ENCODE data around the gene PIGU. TPM values are rescaled to one million over a fixed set of nuclear protein-coding genes. Genes with fewer than 3 reads are reported as not detected.
A peak's percentile ranks its signal among the peaks of the same experiment; 100 is the strongest.
"Not testable (repeated sequence)": the region's sequence is repeated elsewhere in the genome, so short reads cannot be mapped to it uniquely, and the experiment has no call there.

Gene PIGU
- total and polyA plus RNA-seq, 9 of the 15 experiments (the other 6 are each of a cell fraction or from before 2014, with no cell fraction given) = 6.5 to 100 (median 28.1) TPM

DNA sequence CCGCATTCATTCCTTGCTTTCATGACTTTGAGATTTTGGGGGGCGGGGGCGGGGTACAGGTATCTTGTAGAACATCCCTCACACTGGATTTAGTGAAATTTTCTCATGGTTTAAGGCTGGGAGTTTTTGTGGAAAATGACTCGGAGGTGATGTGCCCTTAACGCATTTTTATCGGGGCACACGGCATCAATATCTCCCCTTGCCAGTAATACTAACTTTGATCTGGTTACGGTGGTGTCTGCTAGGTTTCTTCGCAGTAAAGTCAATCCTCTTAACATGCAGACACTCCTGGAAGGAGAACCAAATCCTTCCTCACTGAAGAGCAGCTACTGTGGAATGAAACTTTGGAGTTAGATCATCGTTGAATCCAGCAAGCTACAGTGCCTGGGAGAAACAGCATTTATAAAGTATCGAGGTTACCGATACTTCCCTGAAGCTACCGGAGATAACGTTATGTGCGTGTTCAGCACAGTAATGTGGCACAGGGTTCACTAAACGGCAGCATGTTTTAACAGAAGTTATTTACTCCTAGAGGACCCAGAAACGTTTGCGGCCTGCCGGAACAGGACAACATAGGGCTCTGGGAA is 161.9 kb downstream of the PIGU start (continued):
- no peak for TF ChIP-seq RNF219 (CRISPR knock-in tag; IDR thresholded peaks at IDR 0.05)
- no peak for TF ChIP-seq NR3C1 (CRISPR knock-in tag; IDR thresholded peaks at IDR 0.05)
- TF ChIP-seq, protein P1, sequence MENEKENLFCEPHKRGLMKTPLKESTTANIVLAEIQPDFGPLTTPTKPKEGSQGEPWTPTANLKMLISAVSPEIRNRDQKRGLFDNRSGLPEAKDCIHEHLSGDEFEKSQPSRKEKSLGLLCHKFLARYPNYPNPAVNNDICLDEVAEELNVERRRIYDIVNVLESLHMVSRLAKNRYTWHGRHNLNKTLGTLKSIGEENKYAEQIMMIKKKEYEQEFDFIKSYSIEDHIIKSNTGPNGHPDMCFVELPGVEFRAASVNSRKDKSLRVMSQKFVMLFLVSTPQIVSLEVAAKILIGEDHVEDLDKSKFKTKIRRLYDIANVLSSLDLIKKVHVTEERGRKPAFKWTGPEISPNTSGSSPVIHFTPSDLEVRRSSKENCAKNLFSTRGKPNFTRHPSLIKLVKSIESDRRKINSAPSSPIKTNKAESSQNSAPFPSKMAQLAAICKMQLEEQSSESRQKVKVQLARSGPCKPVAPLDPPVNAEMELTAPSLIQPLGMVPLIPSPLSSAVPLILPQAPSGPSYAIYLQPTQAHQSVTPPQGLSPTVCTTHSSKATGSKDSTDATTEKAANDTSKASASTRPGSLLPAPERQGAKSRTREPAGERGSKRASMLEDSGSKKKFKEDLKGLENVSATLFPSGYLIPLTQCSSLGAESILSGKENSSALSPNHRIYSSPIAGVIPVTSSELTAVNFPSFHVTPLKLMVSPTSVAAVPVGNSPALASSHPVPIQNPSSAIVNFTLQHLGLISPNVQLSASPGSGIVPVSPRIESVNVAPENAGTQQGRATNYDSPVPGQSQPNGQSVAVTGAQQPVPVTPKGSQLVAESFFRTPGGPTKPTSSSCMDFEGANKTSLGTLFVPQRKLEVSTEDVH (IDR thresholded peaks at IDR 0.05; ENCODE audit: low read depth, partially characterized antibody) = no peak
- TF ChIP-seq MYBL2 (IDR thresholded peaks at IDR 0.05; ENCODE audit: low read depth) = no peak
- no peak for TF ChIP-seq MYBL2 (CRISPR knock-in tag; IDR thresholded peaks at IDR 0.05; ENCODE audit: borderline replicate concordance)
- TF ChIP-seq CHD2 (IDR thresholded peaks at IDR 0.05; ENCODE audit: low read depth, low read length) = 0 out of 2 replicates have a peak, but pooled peaks have one; percentile 20
- no peak for TF ChIP-seq DDX20 (tag; IDR thresholded peaks at IDR 0.05; ENCODE audit: low read depth)

GRCh38 chr20:34514034-34514433 is 162.9 kb downstream of the PIGU start:
- peaks cover 19% of the 10 kb centered on the region; the same call in 2 of the 3 replicates for H3K36me3 ChIP-seq (ENCODE audit: control insufficient read depth, insufficient read depth, low read length)
- H3K4me1 ChIP-seq (replicated peaks in 1 of 2; ENCODE audit: control insufficient read depth in 2 of 2, insufficient read depth in 2 of 2, low read length in 2 of 2) = peaks cover 12 to 18% of the 10 kb centered on the region in 2 experiments; a peak in 4 of 5 replicates
- ATAC-seq; H2AFZ ChIP-seq (ENCODE audit: low read depth, low read length); DNase-seq (ENCODE audit: extremely low read depth in 1 of 4, low spot score in 3 of 4); CTCF ChIA-PET (ENCODE audit: low intra/inter-chr PET ratio); intact Hi-C loops (cut with micrococcal nuclease); H3K9ac ChIP-seq (ENCODE audit: insufficient read depth in 1 of 2, low read depth in 2 of 2, low read length in 2 of 2); BruUV-seq (replicated peaks); H3K27me3 ChIP-seq (ENCODE audit: control insufficient read depth in 2 of 2, insufficient read depth in 2 of 2, low read length in 2 of 2); FAIRE-seq; H4K20me1 ChIP-seq (replicated peaks; ENCODE audit: control insufficient read depth, insufficient read depth, low read length); H3K27ac ChIP-seq (ENCODE audit: extremely low read depth, low read depth, low read length); H3K9me1 ChIP-seq (ENCODE audit: control insufficient read depth, insufficient read depth, low read length); in situ Hi-C loops (cut with MboI); H3K9me3 ChIP-seq (replicated peaks; ENCODE audit: control insufficient read depth, insufficient read depth, low read depth, low read length); H3K4me3 ChIP-seq; H3K4me2 ChIP-seq (ENCODE audit: insufficient read depth, low read length): not testable (repeated sequence)
- POLR2A ChIA-PET = interaction anchor here (0.9 kb wide), 1 partner anchor 11 kb away, joined by 4 read pairs; no protein-coding TSS in a partner anchor
- peaks cover 37% of the 10 kb centered on the region for H3K79me2 ChIP-seq (ENCODE audit: control insufficient read depth, insufficient read depth, low read length)
- WGBS (ENCODE audit: insufficient coverage, low coverage, missing lambda C conversion rate) = 85% methylated on average over 17 of the region's 17 CpGs

All from K562 (cell line).